Mesendoderm (in vitro differentiated cells): ENCODE measurements around the gene LRRIQ1.

Experiments
- DNase-seq: peaks from one replicate; pipeline ENCODE4 v3.0.0; 2013
- H2AK5ac ChIP-seq: 2 replicates; pipeline ENCODE4 v1.6.1; 2013; ENCODE audit warnings: low read length, inconsistent platforms
- H2BK120ac ChIP-seq: 2 replicates; pipeline ENCODE4 v1.6.1; 2013; ENCODE audit warnings: low read depth, mild to moderate bottlenecking, low read length, moderate library complexity, mixed read lengths
- H2BK15ac ChIP-seq: replicated peaks from 2 replicates; pipeline ENCODE4 v1.6.1; 2013; ENCODE audit warnings: low read depth, mild to moderate bottlenecking, moderate library complexity
- H2BK5ac ChIP-seq: 2 replicates; pipeline ENCODE4 v1.6.1; 2013; ENCODE audit warnings: low read length, inconsistent platforms
- H3K18ac ChIP-seq: 2 replicates; pipeline ENCODE4 v1.6.1; 2013; ENCODE audit warnings: mild to moderate bottlenecking, low read length, mixed read lengths
- H3K23ac ChIP-seq: one replicate; pipeline ENCODE4 v1.6.1; 2013; ENCODE audit warnings: low read length
- H3K27ac ChIP-seq: 2 replicates; pipeline ENCODE4 v1.5.1; 2013; ENCODE audit warnings: low read depth, mild to moderate bottlenecking, inconsistent platforms, low read length, moderate library complexity
- H3K27me3 ChIP-seq: 2 replicates; pipeline ENCODE4 v1.6.1; 2013; ENCODE audit warnings: low read length, control low read depth, mild to moderate bottlenecking, inconsistent platforms; ENCODE audit not compliant: insufficient read depth, poor library complexity
- H3K36me3 ChIP-seq: 2 replicates; pipeline ENCODE4 v1.6.1; 2013; ENCODE audit warnings: low read length, inconsistent platforms; ENCODE audit not compliant: control insufficient read depth, insufficient read depth
- H3K4ac ChIP-seq: one replicate; pipeline ENCODE4 v1.6.1; 2013; ENCODE audit warnings: low read depth, mild to moderate bottlenecking, low read length, moderate library complexity
- H3K4me1 ChIP-seq: 2 replicates; pipeline ENCODE4 v1.6.1; 2013; ENCODE audit warnings: low read depth, low read length, inconsistent platforms; ENCODE audit not compliant: control insufficient read depth
- H3K4me2 ChIP-seq: 2 replicates; pipeline ENCODE4 v1.6.1; 2013; ENCODE audit warnings: low read length
- H3K4me3 ChIP-seq: 2 replicates; pipeline ENCODE4 v1.5.1; 2013; ENCODE audit warnings: mild to moderate bottlenecking, low read length
- H3K56ac ChIP-seq: one replicate; pipeline ENCODE4 v1.6.1; 2013; ENCODE audit warnings: low read length
- H3K79me1 ChIP-seq: 2 replicates; pipeline ENCODE4 v1.6.1; 2013; ENCODE audit warnings: low read length, inconsistent platforms
- H3K79me2 ChIP-seq: 2 replicates; pipeline ENCODE4 v1.6.1; 2013; ENCODE audit warnings: mild to moderate bottlenecking, low read length; ENCODE audit not compliant: control insufficient read depth, insufficient read depth
- H3K9ac ChIP-seq: 2 replicates; pipeline ENCODE4 v1.6.1; 2013; ENCODE audit warnings: low read length, inconsistent platforms
- H4K5ac ChIP-seq: one replicate; pipeline ENCODE4 v1.6.1; 2013; ENCODE audit warnings: low read length
- H4K8ac ChIP-seq: one replicate; pipeline ENCODE4 v1.6.1; 2013; ENCODE audit warnings: low read depth, mild to moderate bottlenecking, control low read depth, low read length, moderate library complexity
- WGBS: extraction: QIAGEN DNeasy Blood & Tissue Kit; methylation state at CpG from one replicate; pipeline ENCODE4 v1.1.7; 2013; ENCODE audit warnings: low lambda C conversion rate, missing lambda C conversion rate; ENCODE audit not compliant: insufficient coverage; ENCODE audit errors: extremely low coverage; 5-methylcytosine and 5-hydroxymethylcytosine counted together

LRRIQ1 gene

GRCh38 chr12:85179680-85180270 is 143.6 kb downstream of the LRRIQ1 start:
- 100% methylated on average over 1 of the region's 2 CpGs for WGBS
- H2BK5ac ChIP-seq: no peak overlapping the region
- no peak overlapping the region for H2BK15ac ChIP-seq
- no peaks in the 10 kb centered on the region for H3K4me1 ChIP-seq
- H3K27me3 ChIP-seq: no peaks in the 10 kb centered on the region
- no peak for DNase-seq
- no peaks in the 10 kb centered on the region for H3K79me1 ChIP-seq
- no peak overlapping the region for H3K18ac ChIP-seq
- H2BK120ac ChIP-seq: no peak overlapping the region
- no peak overlapping the region for H3K4me3 ChIP-seq
- H3K23ac ChIP-seq: no peak overlapping the region
- H3K4me2 ChIP-seq: no peak overlapping the region
- H4K8ac ChIP-seq: no peak overlapping the region
- H3K36me3 ChIP-seq: no peaks in the 10 kb centered on the region
- H3K4ac ChIP-seq: no peak overlapping the region
- no peak overlapping the region for H3K56ac ChIP-seq
- H4K5ac ChIP-seq: no peak overlapping the region
- H3K27ac ChIP-seq: no peak overlapping the region
- H3K79me2 ChIP-seq: no peaks in the 10 kb centered on the region
- no peak overlapping the region for H2AK5ac ChIP-seq
- H3K9ac ChIP-seq: no peak overlapping the region

GRCh38 chr12:85182699-85183098 is 146.5 kb downstream of the LRRIQ1 start:
- Histone ChIP-seq H3K56ac (no peak overlapping the region), H3K4me2 (no peak overlapping the region), H3K4me1 (no peaks in the 10 kb centered on the region), H3K79me1 (no peaks in the 10 kb centered on the region), H2AK5ac (no peak overlapping the region), H4K8ac (no peak overlapping the region), H2BK15ac (no peak overlapping the region), H3K36me3 (no peaks in the 10 kb centered on the region), H3K4ac (no peak overlapping the region), H3K79me2 (no peaks in the 10 kb centered on the region), H3K18ac (no peak overlapping the region), H4K5ac (no peak overlapping the region), H3K9ac (no peak overlapping the region), H2BK120ac (no peak overlapping the region), H3K23ac (no peak overlapping the region), H3K27ac (no peak overlapping the region), H2BK5ac (no peak overlapping the region), H3K27me3 (no peaks in the 10 kb centered on the region), H3K4me3 (no peak overlapping the region)
- no peak for DNase-seq
- WGBS: no CpG with 5 or more reads among the region's 4 CpGs

DNA sequence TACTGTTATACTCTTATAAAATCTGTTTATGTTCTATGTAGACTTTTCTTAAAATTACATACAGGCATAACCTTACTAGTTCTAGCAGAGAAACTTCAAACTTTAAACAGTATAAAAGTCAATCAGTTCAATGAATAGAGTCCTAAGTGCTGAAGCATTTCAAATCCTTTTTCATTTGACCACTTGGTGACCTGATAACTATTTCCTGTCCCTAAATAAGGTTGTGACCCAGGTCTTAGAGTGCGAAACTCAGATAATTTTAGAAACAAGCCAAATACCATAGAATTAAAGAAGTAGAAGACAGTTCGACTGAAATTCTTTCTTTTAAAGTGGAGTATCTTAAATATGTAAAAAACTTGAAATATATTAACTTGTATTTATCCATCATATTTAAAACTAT is 147.7 kb downstream of the LRRIQ1 start:
- Histone ChIP-seq H3K56ac (no peak overlapping the region), H3K27me3 (no peaks in the 10 kb centered on the region), H3K18ac (no peak overlapping the region), H3K36me3 (no peaks in the 10 kb centered on the region), H3K4me2 (no peak overlapping the region), H2BK15ac (no peak overlapping the region), H3K4me3 (no peak overlapping the region), H3K79me1 (no peaks in the 10 kb centered on the region), H3K27ac (no peak overlapping the region), H3K9ac (no peak overlapping the region), H3K79me2 (no peaks in the 10 kb centered on the region), H3K4me1 (no peaks in the 10 kb centered on the region), H3K4ac (no peak overlapping the region), H2BK5ac (no peak overlapping the region), H2AK5ac (no peak overlapping the region), H4K5ac (no peak overlapping the region), H2BK120ac (no peak overlapping the region), H4K8ac (no peak overlapping the region), H3K23ac (no peak overlapping the region)
- no peak for DNase-seq
- no CpG with 5 or more reads among the region's 2 CpGs for WGBS

DNA sequence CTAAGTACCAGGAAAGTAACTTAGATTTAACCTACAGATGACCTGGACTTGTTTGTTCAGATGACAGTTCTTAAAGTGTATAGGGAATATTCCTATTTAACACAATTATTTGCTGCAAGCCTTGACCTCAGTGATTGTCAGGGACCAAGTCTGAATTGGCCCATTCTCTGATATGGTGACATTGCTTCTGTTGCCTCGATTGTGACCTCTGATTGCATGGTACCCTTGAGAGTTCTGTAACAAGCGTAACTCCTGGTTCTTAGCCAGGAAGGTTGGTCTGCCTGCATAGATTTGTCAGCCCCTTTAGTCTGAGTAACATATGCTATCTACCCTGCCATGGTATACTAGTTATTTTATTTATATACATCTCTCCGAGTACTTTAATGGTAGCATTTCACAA is 150.1 kb downstream of the LRRIQ1 start:
- Histone ChIP-seq H3K79me1 (no peaks in the 10 kb centered on the region), H3K27ac (no peak overlapping the region), H3K9ac (no peak overlapping the region), H2AK5ac (no peak overlapping the region), H4K8ac (no peak overlapping the region), H3K56ac (no peak overlapping the region), H3K4me2 (no peak overlapping the region), H3K23ac (no peak overlapping the region), H2BK15ac (no peak overlapping the region), H2BK120ac (no peak overlapping the region), H3K4ac (no peak overlapping the region), H3K4me3 (no peak overlapping the region), H2BK5ac (no peak overlapping the region), H3K4me1 (no peaks in the 10 kb centered on the region), H4K5ac (no peak overlapping the region), H3K27me3 (no peaks in the 10 kb centered on the region), H3K18ac (no peak overlapping the region), H3K79me2 (no peaks in the 10 kb centered on the region), H3K36me3 (no peaks in the 10 kb centered on the region)
- no CpG with 5 or more reads among the region's 3 CpGs for WGBS
- DNase-seq: no peak

GRCh38 chr12:85188619-85189018 is 152.5 kb downstream of the LRRIQ1 start:
- Histone ChIP-seq H3K4me1 (no peaks in the 10 kb centered on the region), H3K18ac (no peak overlapping the region), H3K79me2 (no peaks in the 10 kb centered on the region), H2AK5ac (no peak overlapping the region), H3K9ac (no peak overlapping the region), H3K27me3 (no peaks in the 10 kb centered on the region), H3K4me2 (no peak overlapping the region), H3K23ac (no peak overlapping the region), H3K36me3 (no peaks in the 10 kb centered on the region), H3K27ac (no peak overlapping the region), H3K4ac (no peak overlapping the region), H2BK15ac (no peak overlapping the region), H3K79me1 (no peaks in the 10 kb centered on the region), H3K4me3 (no peak overlapping the region), H4K5ac (no peak overlapping the region), H2BK120ac (no peak overlapping the region), H3K56ac (no peak overlapping the region), H2BK5ac (no peak overlapping the region), H4K8ac (no peak overlapping the region)
- WGBS: no CpG with 5 or more reads among the region's 3 CpGs
- DNase-seq: no peak

GRCh38 chr12:85190728-85191127 is 154.6 kb downstream of the LRRIQ1 start:
- Histone ChIP-seq H3K79me2 (no peaks in the 10 kb centered on the region), H3K23ac (no peak overlapping the region), H3K56ac (no peak overlapping the region), H2BK120ac (no peak overlapping the region), H4K5ac (no peak overlapping the region), H2BK5ac (no peak overlapping the region), H3K79me1 (no peaks in the 10 kb centered on the region), H4K8ac (no peak overlapping the region), H3K27me3 (no peaks in the 10 kb centered on the region), H3K4me1 (no peaks in the 10 kb centered on the region), H3K36me3 (no peaks in the 10 kb centered on the region), H3K27ac (no peak overlapping the region), H3K9ac (no peak overlapping the region), H3K18ac (no peak overlapping the region), H2AK5ac (no peak overlapping the region), H3K4me3 (no peak overlapping the region), H2BK15ac (no peak overlapping the region), H3K4ac (no peak overlapping the region), H3K4me2 (no peak overlapping the region)
- no CpG with 5 or more reads among the region's 2 CpGs for WGBS
- DNase-seq: no peak
